A673 (cell line): Measurements from ENCODE around the gene TBX18. TPM values are rescaled to one million over a fixed set of nuclear protein-coding genes. Genes with fewer than 3 reads are reported as not detected.
A peak's percentile ranks its signal among the peaks of the same experiment; 100 is the strongest.

Source experiments
- BruUV-seq: library from RNA; stranded (reverse); fragments of 400-500 nt; replicated peaks from 2 replicates; lab custom pipeline; 2021; lab: Mats Ljungman, UMichigan
- CTCF ChIA-PET: fragments of 300-600 bp; sonication (Branson Sonifier 250); formaldehyde crosslinking; loops from one replicate; lab custom pipeline; 2022; ENCODE audit warnings: antibody characterized with exemption; lab: Charles Lee
- POLR2A ChIA-PET: fragments of 300-600 bp; sonication (Branson Sonifier 250); formaldehyde crosslinking; loops from one replicate; lab custom pipeline; 2022; ENCODE audit warnings: antibody characterized with exemption; ENCODE audit not compliant: low non-redundant PET; lab: Charles Lee
- DNase-seq: peaks from one replicate; pipeline ENCODE4 v3.0.0-alpha.2; 2015; ENCODE audit warnings: low spot score
- H3K27ac ChIP-seq: fragments of 200-600 bp; sonication (generic); 2 replicates; pipeline ENCODE4 v1.5.1; 2016; ENCODE audit warnings: mixed run types, low read depth, mild to moderate bottlenecking, mixed read lengths, antibody characterized with exemption, low read length; ENCODE audit not compliant: poor library complexity, severe bottlenecking
- H3K27me3 ChIP-seq: fragments of 200-600 bp; sonication (generic); replicated peaks from 2 replicates; pipeline ENCODE4 v1.6.1; 2017; ENCODE audit warnings: mixed run types, low read depth, mild to moderate bottlenecking, mixed read lengths, antibody characterized with exemption, low read length; ENCODE audit not compliant: insufficient read depth, poor library complexity
- H3K36me3 ChIP-seq: fragments of 200-600 bp; sonication (generic); 2 replicates; pipeline ENCODE4 v1.6.1; 2016; ENCODE audit warnings: mixed run types, mild to moderate bottlenecking, mixed read lengths, antibody characterized with exemption, low read length; ENCODE audit not compliant: insufficient read depth, poor library complexity, severe bottlenecking
- H3K4me1 ChIP-seq: fragments of 200-600 bp; sonication (generic); 2 replicates; pipeline ENCODE4 v1.6.1; 2017; ENCODE audit warnings: mixed run types, mild to moderate bottlenecking, mixed read lengths, antibody characterized with exemption, low read length; ENCODE audit not compliant: insufficient read depth, poor library complexity, severe bottlenecking
- H3K4me3 ChIP-seq: fragments of 200-600 bp; sonication (generic); 2 replicates; pipeline ENCODE4 v1.5.1; 2016; ENCODE audit warnings: low read depth, mixed run types, mild to moderate bottlenecking, mixed read lengths, low read length; ENCODE audit not compliant: poor library complexity, severe bottlenecking
- H3K9me3 ChIP-seq: fragments of 200-600 bp; sonication (generic); 2 replicates; pipeline ENCODE4 v1.6.1; 2016; ENCODE audit warnings: mixed run types, low read depth, mild to moderate bottlenecking, mixed read lengths, antibody characterized with exemption, low read length; ENCODE audit not compliant: poor library complexity, severe bottlenecking
- CTCF ChIP-seq: fragments of 300-800, 200-600 bp; sonication (generic); conservative IDR thresholded peaks from 2 replicates; pipeline ENCODE4 v1.5.1; 2017; ENCODE audit warnings: low read depth, mild to moderate bottlenecking, antibody characterized with exemption, low read length, moderate library complexity, mixed read lengths
- EZH2 ChIP-seq: fragments of 200-600 bp; sonication (generic); IDR thresholded peaks from 2 replicates; pipeline ENCODE4 v1.6.1; 2017; ENCODE audit warnings: borderline replicate concordance, low read depth, mild to moderate bottlenecking, mixed read lengths, antibody characterized with exemption, low read length; ENCODE audit not compliant: poor library complexity, severe bottlenecking
- intact Hi-C: fragments of 100-400 bp; cut with micrococcal nuclease; formaldehyde crosslinking; loops from one replicate; pipeline ENCODE4 v1.10.0; 2022; ENCODE audit not compliant: unreplicated experiment
- total RNA-seq: library from RNA; stranded (reverse); gene quantifications from 2 replicates; pipeline ENCODE4 v1.2.3, GENCODE V29; 2021

TBX18 gene
- total RNA-seq, 1 experiment from 2014 or later = 16.0 TPM

GRCh38 chr6:84763003-84763885, 1.2 kb downstream of the TBX18 start:
- H3K4me3 ChIP-seq = peak overlapping the region; percentile 72
- H3K9me3 ChIP-seq = no peaks in the 10 kb centered on the region
- H3K27ac ChIP-seq = peak overlapping the region; percentile 89
- no peaks in the 10 kb centered on the region for H3K36me3 ChIP-seq
- peak; percentile 88 for DNase-seq
- CTCF ChIA-PET = no interaction called here
- peaks cover 73% of the 10 kb centered on the region for H3K27me3 ChIP-seq
- BruUV-seq = no TSS peak
- TF ChIP-seq EZH2 (no peak), CTCF (no peak)
- peaks cover 17% of the 10 kb centered on the region for H3K4me1 ChIP-seq
- intact Hi-C loops = loop anchor here (5.0 to 10.0 kb wide), 2 partner anchors 336 to 562 kb away; no protein-coding TSS in a partner anchor
- POLR2A ChIA-PET = interaction anchor here (0.6 kb wide), 1 partner anchor 1344 kb away, joined by 4 read pairs; no protein-coding TSS in a partner anchor

- Histone ChIP-seq H3K9me3 (no peaks in the 10 kb centered on the region), H3K36me3 (peaks cover 3% of the 10 kb centered on the region), H3K27me3 (peaks cover 64% of the 10 kb centered on the region), H3K4me1 (peaks cover 17% of the 10 kb centered on the region), H3K4me3 (peak overlapping the region; percentile 72), H3K27ac (peak overlapping the region; percentile 89)
- POLR2A ChIA-PET = no interaction called here
- no TSS peak for BruUV-seq
- CTCF ChIA-PET = interaction anchor here (1.1 kb wide), 1 partner anchor 12 kb away, joined by 3 read pairs; no protein-coding TSS in a partner anchor
- peak; percentile 41 for DNase-seq
- intact Hi-C loops = loop anchor here (5.0 to 10.0 kb wide), 2 partner anchors 335 to 562 kb away; no protein-coding TSS in a partner anchor
- no peak for TF ChIP-seq EZH2
- TF ChIP-seq CTCF = 0 out of 2 replicates have a peak, but pooled peaks have one; percentile 27
These were observed 2.0 kb downstream of the TBX18 start for GRCh38 chr6:84762220-84763002.

GRCh38 chr6:84758486-84758885, 5.9 kb downstream of the TBX18 start:
- peaks cover 49% of the 10 kb centered on the region for H3K27me3 ChIP-seq
- peaks cover 20% of the 10 kb centered on the region for H3K4me1 ChIP-seq
- no peak for TF ChIP-seq EZH2
- no peak for TF ChIP-seq CTCF
- peaks cover 3% of the 10 kb centered on the region for H3K36me3 ChIP-seq
- intact Hi-C loops = no loop called here
- no peak overlapping the region for H3K27ac ChIP-seq
- no peak for DNase-seq
- no peaks in the 10 kb centered on the region for H3K9me3 ChIP-seq
- no peak overlapping the region for H3K4me3 ChIP-seq
- CTCF ChIA-PET = interaction anchor here (0.6 kb wide), 1 partner anchor 15 kb away, joined by 3 read pairs; no protein-coding TSS in a partner anchor
- POLR2A ChIA-PET = no interaction called here
- no TSS peak for BruUV-seq
